Ovary (tissue), 9 donors: ENCODE data around the gene FANCL. TPM values are rescaled to one million over a fixed set of nuclear protein-coding genes. Genes with fewer than 3 reads are reported as not detected.

Experiments
- DNase-seq, 5 donors: peaks; one replicate each; pipeline ENCODE4 v3.0.0-alpha.2; 2019 to 2020
- H3K27ac ChIP-seq, 2 donors: fragments of 200-600 bp; one replicate each; pipeline versions ENCODE4 v1.5.1 to v1.8.0; 2019 to 2022
- H3K27me3 ChIP-seq: fragments of 200-600 bp; one replicate; pipeline ENCODE4 v1.8.0; 2022
- H3K36me3 ChIP-seq: fragments of 200-600 bp; sonication (generic); one replicate; pipeline ENCODE4 v1.5.1; 2019
- H3K4me1 ChIP-seq: one replicate; pipeline ENCODE4 v1.8.1; 2013; ENCODE audit warnings: mild to moderate bottlenecking, moderate library complexity; ENCODE audit not compliant: insufficient read depth
- H3K4me3 ChIP-seq: fragments of 200-600 bp; sonication (generic); one replicate; pipeline ENCODE4 v1.5.1; 2017
- H3K9me3 ChIP-seq, 2 donors: fragments of 200-600 bp in 1 of 2; sonication (generic) in 1 of 2; one replicate each; pipeline versions ENCODE4 v1.5.1 to v1.8.1; 2013 to 2019; ENCODE audit warnings: mild to moderate bottlenecking in 1 of 2, moderate library complexity in 1 of 2
- EP300 ChIP-seq: sonication (generic); formaldehyde crosslinking; IDR thresholded peaks from one replicate; pipeline ENCODE4 v1.6.1; 2017; ENCODE audit warnings: antibody characterized with exemption
- POLR2A ChIP-seq: fragments of 450-650 bp; IDR thresholded peaks from one replicate; pipeline ENCODE4 v1.6.1; 2017; ENCODE audit warnings: antibody characterized with exemption, mild to moderate bottlenecking, moderate library complexity
- WGBS, 3 donors: extraction: QIAGEN DNeasy Blood & Tissue Kit in 1 of 3; methylation state at CpG; one replicate each; pipeline versions ENCODE4 v1.1.5 to v1.1.7; 2013 to 2017; 5-methylcytosine and 5-hydroxymethylcytosine counted together
- intact Hi-C, 4 donors: fragments of 100-400 bp; cut with DNase I; formaldehyde crosslinking; loops; one replicate each; pipeline versions ENCODE4 v1.11.0 to v1.15.1; 2022 to 2023
- polyA plus RNA-seq, 2 donors: library from polyadenylated mRNA; stranded (reverse); fragments of 200-250 nt in 1 of 2; fragments of 350-450 nt in 1 of 2; fragmentation: Illumina TruSeq in 1 of 2; extraction: RNeasy Lipid Tissue Mini Kit (QIAGEN cat#74804) in 1 of 2; gene quantifications; one replicate each; pipeline ENCODE4 v1.2.3, GENCODE V29; 2013 to 2014
- total RNA-seq, 7 donors: library from RNA; depleted of rRNA in 2 of 7; stranded (reverse); fragments of >200 nt in 2 of 7; fragmentation: NEBNext Ultra II Directional in 3 of 7; extraction: Animal tissue kit (Norgen Biotek cat#: 25700) in 3 of 7; gene quantifications; one replicate each; pipeline versions ENCODE4 v1.1.0 to v1.2.4, GENCODE V29; 2016 to 2023
- TF ChIP-seq, protein P1 (sequence below), 3 donors: fragments of 450-650 bp in 2 of 3; fragments of 200-600 bp in 1 of 3; IDR thresholded peaks; one replicate each; pipeline versions ENCODE4 v1.5.1 to v1.8.0; 2016 to 2022; ENCODE audit warnings: antibody characterized with exemption in 3 of 3, mild to moderate bottlenecking in 1 of 3
- donor health status: DM: no; HTN: no; CAD: no; lungs with moderate emphysema.
- donor health status: DM: no; HTN: no; CAD: no.
- donor health status: Bipolar disorder and iron deficiency.
- donor health status: DM: yes; HTN: yes; CAD: no.
- donor health status: DM: no; HTN: no; CAD: no.
- donor health status: DM: yes; HTN: yes; CAD: no.

The FANCL gene
- total and polyA plus RNA-seq, 9 donors, result 18.8 to 79.2 (median 36.3) TPM

DNA sequence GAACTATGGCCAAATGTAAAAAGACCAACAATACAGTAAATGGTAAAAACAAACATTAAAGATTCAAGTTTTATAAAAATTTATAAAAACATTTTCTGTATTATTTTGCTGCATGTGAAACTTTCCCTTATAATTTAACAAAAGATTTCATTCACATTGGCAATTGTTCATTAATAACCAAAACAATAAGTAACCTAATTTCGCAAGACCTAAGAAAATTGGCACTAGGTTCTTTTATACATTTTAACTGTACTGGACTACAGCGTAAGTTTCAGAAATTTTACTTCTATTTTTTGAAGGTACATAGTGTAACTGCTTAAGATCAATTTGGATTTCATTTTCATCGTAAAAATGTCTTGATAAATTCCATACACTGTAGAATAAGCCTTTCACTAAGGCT is 77.2 kb downstream of the FANCL start:
- Histone ChIP-seq H3K4me3 (no peak overlapping the region), H3K36me3 (no peaks in the 10 kb centered on the region), H3K9me3 (no peaks in the 10 kb centered on the region), H3K27ac (no peak overlapping the region), H3K27me3 (no peaks in the 10 kb centered on the region), H3K4me1 (no peaks in the 10 kb centered on the region)
- 92 to 98% (median 96%) methylated on average over 3 of the region's 3 CpGs for WGBS, 3 donors
- TF ChIP-seq, protein P1, sequence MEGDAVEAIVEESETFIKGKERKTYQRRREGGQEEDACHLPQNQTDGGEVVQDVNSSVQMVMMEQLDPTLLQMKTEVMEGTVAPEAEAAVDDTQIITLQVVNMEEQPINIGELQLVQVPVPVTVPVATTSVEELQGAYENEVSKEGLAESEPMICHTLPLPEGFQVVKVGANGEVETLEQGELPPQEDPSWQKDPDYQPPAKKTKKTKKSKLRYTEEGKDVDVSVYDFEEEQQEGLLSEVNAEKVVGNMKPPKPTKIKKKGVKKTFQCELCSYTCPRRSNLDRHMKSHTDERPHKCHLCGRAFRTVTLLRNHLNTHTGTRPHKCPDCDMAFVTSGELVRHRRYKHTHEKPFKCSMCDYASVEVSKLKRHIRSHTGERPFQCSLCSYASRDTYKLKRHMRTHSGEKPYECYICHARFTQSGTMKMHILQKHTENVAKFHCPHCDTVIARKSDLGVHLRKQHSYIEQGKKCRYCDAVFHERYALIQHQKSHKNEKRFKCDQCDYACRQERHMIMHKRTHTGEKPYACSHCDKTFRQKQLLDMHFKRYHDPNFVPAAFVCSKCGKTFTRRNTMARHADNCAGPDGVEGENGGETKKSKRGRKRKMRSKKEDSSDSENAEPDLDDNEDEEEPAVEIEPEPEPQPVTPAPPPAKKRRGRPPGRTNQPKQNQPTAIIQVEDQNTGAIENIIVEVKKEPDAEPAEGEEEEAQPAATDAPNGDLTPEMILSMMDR (IDR thresholded peaks at IDR 0.05), result no peak
- TF ChIP-seq EP300 (no peak), POLR2A (no peak)
- DNase-seq, result no peak
- intact Hi-C loops, result no loop called here

GRCh38 chr2:58158481-58158880 is 82.6 kb downstream of the FANCL start:
- H3K27me3 ChIP-seq, result no peaks in the 10 kb centered on the region
- TF ChIP-seq POLR2A (no peak), EP300 (no peak)
- TF ChIP-seq, protein P1 (IDR thresholded peaks at IDR 0.05), result no peak
- intact Hi-C loops, result no loop called here
- H3K4me3 ChIP-seq, result no peak overlapping the region
- H3K4me1 ChIP-seq, result no peaks in the 10 kb centered on the region
- 69 to 77% (median 73%) methylated on average over 4 of the region's 4 CpGs for WGBS, 3 donors
- no peak for DNase-seq
- no peaks in the 10 kb centered on the region for H3K36me3 ChIP-seq
- H3K9me3 ChIP-seq, result peaks cover 0 to 3% of the 10 kb centered on the region in 2 donors
- no peak overlapping the region for H3K27ac ChIP-seq

DNA sequence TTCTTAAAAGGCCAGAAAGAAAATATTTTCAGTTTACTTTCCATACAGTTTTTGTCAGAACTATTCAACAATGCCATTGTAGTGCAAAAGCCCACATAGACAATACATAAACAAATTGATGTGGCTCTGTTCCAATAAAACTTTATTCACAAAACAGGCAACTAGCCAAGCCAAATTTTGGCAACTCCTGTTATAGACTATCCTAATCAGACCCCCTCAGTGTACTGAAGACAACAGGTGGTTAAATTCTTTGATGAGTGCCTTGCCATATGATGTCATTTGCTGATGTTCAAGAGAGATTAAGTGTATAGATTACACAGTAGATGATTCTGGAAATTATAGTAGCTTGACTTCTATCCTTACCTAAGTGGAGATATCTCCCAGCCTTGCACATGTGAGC is 83.4 kb downstream of the FANCL start:
- TF ChIP-seq EP300 (no peak), POLR2A (no peak)
- TF ChIP-seq, protein P1 (IDR thresholded peaks at IDR 0.05), result no peak
- Histone ChIP-seq H3K4me3 (no peak overlapping the region), H3K4me1 (no peaks in the 10 kb centered on the region), H3K9me3 (peaks cover 0 to 3% of the 10 kb centered on the region in 2 donors), H3K27me3 (no peaks in the 10 kb centered on the region), H3K36me3 (no peaks in the 10 kb centered on the region), H3K27ac (no peak overlapping the region)
- intact Hi-C loops, result no loop called here
- DNase-seq, result no peak

GRCh38 chr2:58156780-58157179 is 84.3 kb downstream of the FANCL start:
- intact Hi-C loops, result no loop called here
- Histone ChIP-seq H3K27ac (no peak overlapping the region), H3K9me3 (peaks cover 0 to 3% of the 10 kb centered on the region in 2 donors), H3K27me3 (no peaks in the 10 kb centered on the region), H3K4me1 (no peaks in the 10 kb centered on the region), H3K4me3 (no peak overlapping the region), H3K36me3 (no peaks in the 10 kb centered on the region)
- no peak for DNase-seq
- TF ChIP-seq EP300 (no peak), POLR2A (no peak)
- TF ChIP-seq, protein P1 (IDR thresholded peaks at IDR 0.05), result no peak
